Caco-2 (cell line): ENCODE results near the gene SMARCAD1. TPM values are rescaled to one million over a fixed set of nuclear protein-coding genes. Genes with fewer than 3 reads are reported as not detected.
"Not testable (repeated sequence)": the region's sequence is repeated elsewhere in the genome, so short reads cannot be mapped to it uniquely, and the experiment has no call there.

Experiments
- BruUV-seq: library from RNA; stranded (reverse); fragments of 400-500 nt; replicated peaks from 2 replicates; lab custom pipeline; 2021; lab: Mats Ljungman, UMichigan
- CTCF ChIA-PET: fragments of 300-600 bp; sonication (Branson Sonifier 250); formaldehyde crosslinking; loops from one replicate; lab custom pipeline; 2022; ENCODE audit warnings: antibody characterized with exemption; lab: Charles Lee
- POLR2A ChIA-PET: fragments of 300-600 bp; sonication (Branson Sonifier 250); formaldehyde crosslinking; loops from one replicate; lab custom pipeline; 2022; ENCODE audit warnings: antibody characterized with exemption; lab: Charles Lee
- DNase-seq, 2 experiments: peaks; one replicate each; pipeline versions ENCODE4 v3.0.0 to v3.0.0-alpha.2; 2020 to 2022
- H3K27me3 ChIP-seq: replicated peaks from 2 replicates; pipeline ENCODE4 v1.6.0; 2011; ENCODE audit warnings: low read length; ENCODE audit not compliant: control insufficient read depth, insufficient read depth
- H3K36me3 ChIP-seq: 2 replicates; pipeline ENCODE4 v1.5.1; 2011; ENCODE audit warnings: low read length; ENCODE audit not compliant: control insufficient read depth, insufficient read depth
- H3K4me1 ChIP-seq: fragments of 250-450 bp; sonication (Bioruptor Pico); 2 replicates; pipeline ENCODE4 v1.5.1; 2020; ENCODE audit warnings: mild to moderate bottlenecking
- H3K4me3 ChIP-seq: 2 replicates; pipeline ENCODE4 v1.5.1; 2011; ENCODE audit warnings: low read depth, mild to moderate bottlenecking, control low read depth, low read length
- H3K9me3 ChIP-seq: fragments of 250-450 bp; sonication (Bioruptor Pico); 2 replicates; pipeline ENCODE4 v1.5.1; 2020; ENCODE audit warnings: mild to moderate bottlenecking, moderate library complexity
- H3K27ac Mint-ChIP-seq: one replicate; pipeline ENCODE4 v1.8.0; 2022; ENCODE audit warnings: mixed read lengths; ENCODE audit not compliant: unreplicated experiment
- H3K27me3 Mint-ChIP-seq: one replicate; pipeline ENCODE4 v1.8.0; 2022; ENCODE audit warnings: mixed read lengths; ENCODE audit not compliant: insufficient read depth, unreplicated experiment
- H3K36me3 Mint-ChIP-seq: one replicate; pipeline ENCODE4 v1.8.0; 2022; ENCODE audit warnings: mild to moderate bottlenecking, mixed read lengths; ENCODE audit not compliant: insufficient read depth, unreplicated experiment
- H3K4me1 Mint-ChIP-seq: one replicate; pipeline ENCODE4 v1.8.0; 2022; ENCODE audit warnings: low read depth, mixed read lengths; ENCODE audit not compliant: unreplicated experiment
- H3K4me3 Mint-ChIP-seq: one replicate; pipeline ENCODE4 v1.8.0; 2022; ENCODE audit warnings: mild to moderate bottlenecking, moderate library complexity, mixed read lengths; ENCODE audit not compliant: unreplicated experiment
- H3K9me3 Mint-ChIP-seq: one replicate; pipeline ENCODE4 v1.8.0; 2022; ENCODE audit warnings: mixed read lengths; ENCODE audit not compliant: unreplicated experiment
- CTCF ChIP-seq, 2 experiments: fragments of 200-600 bp in 1 of 2; IDR thresholded peaks; 1 replicate in 1 of 2; 2 replicates in 1 of 2; pipeline versions ENCODE4 v1.5.1 to v1.8.0; 2011 to 2022; ENCODE audit warnings: antibody characterized with exemption in 1 of 2, control low read depth in 1 of 2, inconsistent platforms in 1 of 2, low read depth in 1 of 2, low read length in 1 of 2, mild to moderate bottlenecking in 1 of 2, moderate library complexity in 1 of 2; ENCODE audit not compliant: insufficient read depth in 1 of 2, severe bottlenecking in 1 of 2, unreplicated experiment in 1 of 2
- intact Hi-C: fragments of 100-400 bp; cut with micrococcal nuclease; formaldehyde crosslinking; loops from one replicate; pipeline ENCODE4 v1.10.0; 2022; ENCODE audit not compliant: unreplicated experiment
- total RNA-seq: library from RNA; stranded (reverse); gene quantifications from 2 replicates; pipeline ENCODE4 v1.2.3, GENCODE V29; 2022

SMARCAD1 gene
- total RNA-seq, 1 experiment from 2014 or later = 31.8 TPM

GRCh38 chr4:94305466-94306225 lies 98.0 kb downstream of the SMARCAD1 start:
- H3K27me3 ChIP-seq = no peaks in the 10 kb centered on the region
- H3K4me1 ChIP-seq = peaks cover 42% of the 10 kb centered on the region
- Mint-ChIP-seq H3K36me3 (no peaks in the 10 kb centered on the region), H3K4me1 (peaks cover 29% of the 10 kb centered on the region), H3K9me3 (no peaks in the 10 kb centered on the region), H3K4me3 (no peak overlapping the region), H3K27ac (peak overlapping the region; percentile 67), H3K27me3 (no peaks in the 10 kb centered on the region)
- ChIA-PET CTCF (interaction anchor here (1.4 to 2.1 kb wide), 2 partner anchors 26 to 28 kb away, joined by 3 to 9 read pairs; no protein-coding TSS in a partner anchor), POLR2A (no interaction called here)
- H3K4me3 ChIP-seq = no peak overlapping the region
- no peak for DNase-seq
- TF ChIP-seq CTCF (IDR thresholded peaks at IDR 0.05; ENCODE audit: insufficient read depth in 1 of 2, low read depth in 1 of 2, low read length in 1 of 2, severe bottlenecking in 1 of 2, unreplicated experiment in 1 of 2) = no peak
- no peaks in the 10 kb centered on the region for H3K36me3 ChIP-seq
- no peaks in the 10 kb centered on the region for H3K9me3 ChIP-seq
- intact Hi-C loops = no loop called here
- no TSS peak for BruUV-seq

GRCh38 chr4:94306713-94307112 lies 99.0 kb downstream of the SMARCAD1 start:
- Mint-ChIP-seq H3K27ac (peak overlapping the region; percentile 67), H3K36me3 (no peaks in the 10 kb centered on the region), H3K27me3 (no peaks in the 10 kb centered on the region), H3K4me1 (peaks cover 29% of the 10 kb centered on the region), H3K9me3 (no peaks in the 10 kb centered on the region), H3K4me3 (no peak overlapping the region)
- Histone ChIP-seq H3K36me3 (no peaks in the 10 kb centered on the region), H3K4me3 (no peak overlapping the region), H3K9me3 (no peaks in the 10 kb centered on the region), H3K27me3 (no peaks in the 10 kb centered on the region), H3K4me1 (peaks cover 42% of the 10 kb centered on the region)
- no peak for DNase-seq
- intact Hi-C loops = no loop called here
- CTCF ChIA-PET = interaction anchor here (2.1 kb wide), 1 partner anchor 27 kb away, joined by 9 read pairs; no protein-coding TSS in a partner anchor
- POLR2A ChIA-PET = no interaction called here
- TF ChIP-seq CTCF (IDR thresholded peaks at IDR 0.05; ENCODE audit: insufficient read depth in 1 of 2, low read depth in 1 of 2, low read length in 1 of 2, severe bottlenecking in 1 of 2, unreplicated experiment in 1 of 2) = no peak
- no TSS peak for BruUV-seq

GRCh38 chr4:94307231-94307871 lies 99.7 kb downstream of the SMARCAD1 start:
- TF ChIP-seq CTCF (IDR thresholded peaks at IDR 0.05; ENCODE audit: insufficient read depth in 1 of 2, low read depth in 1 of 2, low read length in 1 of 2, severe bottlenecking in 1 of 2, unreplicated experiment in 1 of 2) = no peak
- Mint-ChIP-seq H3K36me3 (no peaks in the 10 kb centered on the region), H3K4me3 (no peak overlapping the region), H3K27me3 (no peaks in the 10 kb centered on the region), H3K9me3 (no peaks in the 10 kb centered on the region), H3K4me1 (peaks cover 29% of the 10 kb centered on the region), H3K27ac (no peak overlapping the region)
- POLR2A ChIA-PET = no interaction called here
- no peaks in the 10 kb centered on the region for H3K9me3 ChIP-seq
- H3K4me3 ChIP-seq = no peak overlapping the region
- H3K27me3 ChIP-seq = no peaks in the 10 kb centered on the region
- no TSS peak for BruUV-seq
- CTCF ChIA-PET = no interaction called here
- no peak for DNase-seq
- H3K4me1 ChIP-seq = peaks cover 42% of the 10 kb centered on the region
- no peaks in the 10 kb centered on the region for H3K36me3 ChIP-seq
- intact Hi-C loops = no loop called here

GRCh38 chr4:94319927-94320326 lies 112.3 kb downstream of the SMARCAD1 start:
- H3K9me3 ChIP-seq, intact Hi-C loops, H3K36me3 ChIP-seq, H3K4me3 ChIP-seq, H3K27me3 ChIP-seq, H3K4me3 Mint-ChIP-seq, BruUV-seq, H3K4me1 ChIP-seq, H3K9me3 Mint-ChIP-seq, POLR2A ChIA-PET, H3K27ac Mint-ChIP-seq, DNase-seq, H3K4me1 Mint-ChIP-seq, H3K27me3 Mint-ChIP-seq, CTCF ChIA-PET, H3K36me3 Mint-ChIP-seq: not testable (repeated sequence)
